ENCODE results near the gene SLC6A13.
"Not testable (repeated sequence)": the region's sequence is repeated elsewhere in the genome, so short reads cannot be mapped to it uniquely, and the experiment has no call there.

Gene SLC6A13

GRCh38 chr12:262817-263216 lies at the start of gene SLC6A13:
SLC6A13 (minus strand) TSS chr12:262836; CDS start chr12:260052, 2,784 bp downstream.
- peak; percentile 51 for DNase-seq

GRCh38 chr12:308511-308910 lies 45.9 kb upstream of the SLC6A13 start:
- DNase-seq, result no peak

DNA sequence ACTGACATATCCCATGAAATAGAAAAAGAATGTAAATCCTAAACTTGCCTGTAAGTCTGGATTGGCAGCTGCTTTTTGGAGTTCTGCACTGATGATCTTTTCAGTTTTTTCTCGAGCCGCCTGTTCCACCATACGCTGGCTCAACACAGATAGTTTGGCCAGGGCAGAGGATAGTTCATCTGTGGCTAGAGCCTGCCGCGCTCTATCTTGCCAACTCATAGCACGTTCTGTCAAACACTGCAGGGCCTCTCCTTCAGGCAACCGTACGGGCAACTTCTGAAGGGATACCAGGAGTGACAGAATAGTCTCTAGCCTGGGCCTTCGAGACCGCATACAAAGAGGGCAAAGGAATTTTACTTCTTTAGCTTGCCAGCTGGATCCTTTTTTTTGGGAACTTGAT lies 44.8 kb upstream of the SLC6A13 start:
- no peak for DNase-seq

GRCh38 chr12:304805-305204 lies 42.2 kb upstream of the SLC6A13 start:
- DNase-seq, result no peak

GRCh38 chr12:302766-303165 lies 40.1 kb upstream of the SLC6A13 start:
- not testable (repeated sequence) for DNase-seq

GRCh38 chr12:300166-300565 lies 37.5 kb upstream of the SLC6A13 start:
- DNase-seq, result not testable (repeated sequence)

- not testable (repeated sequence) for DNase-seq
Observed at GRCh38 chr12:299511-299910, 36.9 kb upstream of the SLC6A13 start.

GRCh38 chr12:298059-298458 lies 35.4 kb upstream of the SLC6A13 start:
- not testable (repeated sequence) for DNase-seq

DNA sequence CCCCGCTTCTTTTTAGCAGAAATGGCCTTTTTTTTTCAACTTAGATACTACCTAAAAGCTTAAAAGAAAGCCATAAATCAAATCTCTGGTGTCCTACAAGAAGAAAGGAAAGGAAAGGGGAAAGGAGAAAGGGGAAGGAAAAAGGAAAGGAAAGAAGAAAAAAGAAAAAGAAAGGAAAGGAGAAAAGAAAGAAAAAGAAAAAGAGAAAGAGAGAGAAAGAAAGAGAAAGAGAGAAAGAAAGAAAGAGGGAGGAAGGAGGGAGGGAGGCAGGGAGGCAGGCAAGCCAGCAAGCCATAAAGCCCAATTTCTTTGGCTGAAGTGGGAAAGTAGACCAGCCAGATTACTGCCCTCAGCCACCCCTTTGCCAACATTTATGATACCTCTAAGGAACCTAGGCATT lies 32.5 kb upstream of the SLC6A13 start:
- DNase-seq, result no peak

DNA sequence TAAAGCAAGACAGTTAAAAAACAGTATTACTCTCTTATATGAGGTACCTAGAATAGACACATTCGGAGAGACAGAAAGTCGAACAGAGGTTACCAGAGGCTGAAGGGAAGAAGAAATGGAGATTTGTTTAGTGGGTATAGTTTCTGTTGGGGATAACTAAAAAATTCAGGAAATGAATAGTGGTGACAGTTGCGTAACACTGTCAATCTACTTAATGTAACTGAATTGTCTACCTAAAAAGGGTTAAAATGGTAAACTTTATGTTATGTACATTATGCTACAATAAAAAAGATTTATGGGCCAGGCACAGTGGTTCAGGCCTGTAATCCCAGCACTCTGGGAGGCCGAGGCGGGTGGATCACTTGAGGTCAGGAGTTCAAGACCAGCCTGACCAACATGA lies 30.6 kb upstream of the SLC6A13 start:
- no peak for DNase-seq

- no peak for DNase-seq
Observed at GRCh38 chr12:292186-292585, 29.6 kb upstream of the SLC6A13 start.

GRCh38 chr12:291153-291723 lies 28.6 kb upstream of the SLC6A13 start:
- no peak for DNase-seq

DNA sequence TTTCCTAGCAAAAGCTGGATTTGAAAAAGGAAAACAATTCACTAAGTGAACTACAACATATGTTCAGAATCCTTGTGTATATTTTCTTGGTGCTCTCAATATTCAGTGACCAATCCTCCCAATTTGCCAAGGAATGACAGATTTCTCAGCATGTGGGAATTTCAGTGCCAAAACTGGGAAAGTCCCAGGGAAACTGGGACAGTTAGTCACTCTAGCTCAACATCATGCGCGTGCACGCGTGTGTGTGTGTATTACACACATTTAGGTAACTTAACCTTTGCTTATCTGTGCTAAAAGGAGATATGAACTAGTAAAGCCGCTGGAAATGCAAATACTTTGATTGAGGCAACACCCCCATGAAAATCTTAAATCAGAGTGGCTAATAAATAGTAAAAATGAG lies 26.1 kb upstream of the SLC6A13 start:
- peak; percentile 21 for DNase-seq

DNA sequence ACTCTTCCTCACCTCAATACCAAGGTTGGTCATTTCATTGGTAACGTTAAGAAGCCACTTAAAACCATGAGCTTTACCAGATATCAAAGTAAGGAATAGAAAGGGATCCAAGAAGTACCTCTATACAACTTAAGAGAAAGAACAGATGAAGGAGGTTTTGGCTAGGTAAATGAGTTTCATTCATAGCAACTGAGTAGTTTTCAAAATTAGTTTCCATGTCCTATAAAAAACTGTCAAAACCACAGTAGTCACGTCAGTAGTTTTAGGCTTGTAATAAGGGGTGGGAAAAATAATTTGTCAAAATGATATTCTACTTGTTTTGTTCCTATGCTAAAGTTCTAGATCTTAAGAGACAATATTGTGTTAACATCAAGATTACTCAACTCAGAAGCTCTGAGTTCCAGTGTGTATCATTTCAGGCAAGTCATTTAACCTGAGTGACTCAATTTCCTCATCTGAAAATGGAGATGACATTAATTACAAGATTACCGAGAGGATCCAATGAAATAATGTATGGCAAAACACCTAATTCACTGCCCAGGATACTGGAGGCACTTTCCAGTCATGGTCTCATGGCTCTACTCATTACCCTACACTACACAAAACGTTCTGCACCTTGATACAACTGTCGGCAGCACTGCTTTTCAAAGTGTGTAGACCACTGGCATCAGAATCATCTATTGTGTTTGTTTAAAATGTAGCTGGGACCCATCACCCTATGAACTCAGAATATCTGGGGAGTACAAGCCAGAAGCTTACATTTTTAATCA lies 24.1 kb upstream of the SLC6A13 start:
- no peak for DNase-seq

- DNase-seq, result no peak
Observed at GRCh38 chr12:278046-278445, 15.4 kb upstream of the SLC6A13 start.

DNA sequence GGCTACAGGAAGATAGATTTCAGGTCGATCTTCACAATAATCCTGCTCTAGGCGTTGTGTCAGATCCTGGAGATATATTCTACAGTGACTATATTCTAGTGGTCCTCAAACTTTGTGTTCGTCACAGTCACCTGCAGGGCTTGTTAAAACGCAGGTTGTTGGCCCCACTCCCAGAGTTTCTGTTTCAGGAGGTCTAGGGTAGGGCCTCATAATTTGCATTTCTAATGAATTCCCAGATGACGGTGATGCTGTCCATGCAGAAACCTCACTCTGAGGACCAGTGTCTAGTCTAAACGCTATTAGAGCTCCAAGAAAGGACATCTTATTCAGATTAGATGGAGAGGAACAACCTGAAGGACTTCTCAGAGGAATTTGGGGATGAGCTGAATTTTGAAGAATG lies 13.2 kb upstream of the SLC6A13 start:
- no peak for DNase-seq

DNA sequence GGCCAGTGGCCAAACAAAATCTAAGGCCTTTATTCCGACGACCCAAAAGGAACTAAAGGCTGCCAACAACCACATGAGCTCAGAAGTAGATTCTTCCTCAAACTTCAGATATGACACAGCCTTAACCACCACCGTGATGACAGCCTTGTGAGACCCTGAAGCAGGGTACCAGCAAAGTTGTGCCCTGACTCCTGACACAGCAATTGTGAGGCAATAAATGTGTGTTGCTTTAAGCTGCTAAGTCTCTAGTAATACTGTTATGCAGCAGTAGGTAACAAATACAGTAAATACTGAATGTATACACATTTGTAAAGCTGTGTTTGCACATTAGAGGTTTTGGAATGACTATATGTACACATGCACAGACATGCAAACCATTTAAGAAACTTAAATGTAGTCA lies 10.7 kb upstream of the SLC6A13 start:
- DNase-seq, result no peak

- no peak for DNase-seq
Observed at GRCh38 chr12:272942-273341, 10.3 kb upstream of the SLC6A13 start.

DNA sequence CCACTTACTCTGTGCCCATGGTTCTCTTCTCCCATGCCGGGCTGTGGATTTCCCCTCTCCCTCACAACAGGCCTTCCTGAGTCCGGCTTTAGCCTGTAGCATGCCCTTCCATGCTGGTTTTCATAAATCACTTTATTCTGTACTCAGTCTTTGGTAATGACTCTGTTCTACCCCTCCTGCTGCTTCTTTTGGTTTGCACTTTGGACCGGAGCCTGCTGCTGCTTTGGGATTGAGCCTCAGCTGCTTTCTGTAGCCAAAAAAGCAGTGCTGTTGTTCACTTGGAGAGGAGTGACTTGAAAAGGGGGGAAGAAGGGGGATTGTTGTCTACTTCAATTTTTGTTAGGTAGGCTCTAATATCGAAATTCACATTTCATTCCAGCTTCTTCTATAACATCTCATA lies 8.5 kb upstream of the SLC6A13 start:
- no peak for DNase-seq

DNA sequence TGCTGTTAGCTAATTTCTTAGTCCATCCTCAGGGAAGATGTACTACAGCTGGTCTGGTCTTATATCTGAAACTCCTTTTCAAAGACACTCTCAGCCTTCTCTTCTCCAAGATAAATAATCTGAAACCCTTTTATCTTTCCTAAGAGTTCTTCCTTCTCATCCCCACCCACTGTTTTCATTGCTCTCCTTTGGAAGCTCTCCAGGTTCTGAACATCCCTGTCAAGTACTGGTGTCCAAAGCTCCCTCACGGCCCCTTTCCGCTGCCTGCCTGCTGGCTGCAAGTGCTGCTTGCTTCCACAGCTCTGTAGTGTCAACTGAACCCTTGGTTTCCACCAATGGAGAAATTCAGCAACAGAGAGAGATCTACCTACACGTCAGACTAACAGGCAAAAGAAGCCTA lies 6.6 kb upstream of the SLC6A13 start:
- DNase-seq, result no peak

- no peak for DNase-seq
Observed at GRCh38 chr12:268483-268840, 5.8 kb upstream of the SLC6A13 start.

- peak; percentile 33 for DNase-seq
Observed at GRCh38 chr12:267581-268482, 5.2 kb upstream of the SLC6A13 start.

DNA sequence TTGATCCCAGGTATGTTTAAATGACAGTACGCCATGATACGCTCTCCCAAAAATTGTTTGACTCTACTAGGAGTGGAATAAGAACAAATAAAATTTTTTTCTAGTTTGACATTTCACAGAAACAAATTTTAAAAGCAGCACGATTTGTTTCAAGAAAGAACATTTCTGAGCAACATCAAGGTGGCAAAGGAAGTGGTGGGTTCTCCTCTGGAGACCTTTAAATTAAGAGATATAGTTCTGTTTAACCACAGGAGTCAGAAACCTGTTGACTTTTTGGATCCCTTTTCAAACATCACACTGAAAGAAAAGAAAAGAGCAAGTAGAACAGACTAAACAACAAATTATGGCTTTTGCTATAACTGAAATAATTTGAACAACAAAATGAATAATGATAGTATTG lies 2.5 kb upstream of the SLC6A13 start:
- DNase-seq, result no peak

- DNase-seq, result no peak
Observed at GRCh38 chr12:264269-264668, 1.6 kb upstream of the SLC6A13 start.
